PC-9 (cell line): ENCODE measurements around the gene ARMC9. TPM values are rescaled to one million over a fixed set of nuclear protein-coding genes. Genes with fewer than 3 reads are reported as not detected.

ENCODE experiments used
- BruUV-seq: library from RNA; stranded (reverse); fragments of 400-500 nt; replicated peaks from 2 replicates; lab custom pipeline; 2021; lab: Mats Ljungman, UMichigan
- CTCF ChIA-PET: fragments of 300-600 bp; sonication (Branson Sonifier 250); formaldehyde crosslinking; loops from one replicate; lab custom pipeline; 2022; ENCODE audit warnings: antibody characterized with exemption; lab: Charles Lee
- POLR2A ChIA-PET: fragments of 300-600 bp; sonication (Branson Sonifier 250); formaldehyde crosslinking; loops from one replicate; lab custom pipeline; 2022; ENCODE audit warnings: antibody characterized with exemption; ENCODE audit not compliant: unreplicated experiment; lab: Charles Lee
- DNase-seq, 2 experiments: peaks; one replicate each; pipeline versions ENCODE4 v3.0.0 to v3.0.0-alpha.2; 2015 to 2022; ENCODE audit warnings: mixed read lengths in 1 of 2
- H2AFZ ChIP-seq: fragments of 200-600 bp; sonication (generic); 2 replicates; pipeline ENCODE4 v1.8.1; 2017; ENCODE audit warnings: antibody characterized with exemption
- H3F3A ChIP-seq: fragments of 200-600 bp; sonication (generic); 2 replicates; pipeline ENCODE4 v1.8.1; 2017; ENCODE audit warnings: antibody characterized with exemption, mild to moderate bottlenecking, low read depth; ENCODE audit not compliant: insufficient read depth
- H3K27ac ChIP-seq: fragments of 200-600 bp; sonication (generic); 2 replicates; pipeline ENCODE4 v1.6.1; 2016; ENCODE audit warnings: mixed run types
- H3K27me3 ChIP-seq: fragments of 200-600 bp; sonication (generic); 2 replicates; pipeline ENCODE4 v1.6.1; 2016; ENCODE audit warnings: low read depth, mixed run types; ENCODE audit not compliant: insufficient read depth
- H3K36me3 ChIP-seq: fragments of 200-600 bp; sonication (generic); 2 replicates; pipeline ENCODE4 v1.6.1; 2016; ENCODE audit warnings: low read depth, mixed run types
- H3K4me1 ChIP-seq: fragments of 200-600 bp; sonication (generic); replicated peaks from 2 replicates; pipeline ENCODE4 v1.6.1; 2016; ENCODE audit warnings: mixed run types; ENCODE audit not compliant: insufficient read depth
- H3K4me2 ChIP-seq: fragments of 200-600 bp; sonication (generic); 2 replicates; pipeline ENCODE4 v1.6.1; 2017; ENCODE audit warnings: mixed run types
- H3K4me3 ChIP-seq: fragments of 200-600 bp; sonication (generic); 2 replicates; pipeline ENCODE4 v1.6.1; 2016; ENCODE audit warnings: mixed run types
- H3K79me2 ChIP-seq: fragments of 200-600 bp; sonication (generic); 2 replicates; pipeline ENCODE4 v1.6.1; 2017; ENCODE audit warnings: low read depth, mixed run types
- H3K9me2 ChIP-seq: fragments of 200-600 bp; sonication (generic); 2 replicates; pipeline ENCODE4 v1.8.1; 2017; ENCODE audit warnings: mild to moderate bottlenecking; ENCODE audit not compliant: insufficient read depth
- H3K9me3 ChIP-seq: fragments of 200-600 bp; sonication (generic); 2 replicates; pipeline ENCODE4 v1.8.1; 2016; ENCODE audit warnings: low read depth; ENCODE audit not compliant: insufficient read depth
- H4K20me1 ChIP-seq: fragments of 200-600 bp; sonication (generic); 2 replicates; pipeline ENCODE4 v1.8.1; 2017; ENCODE audit not compliant: insufficient read depth
- CTCF ChIP-seq: fragments of 200-600 bp; sonication (generic); conservative IDR thresholded peaks from 2 replicates; pipeline ENCODE4 v1.6.1; 2017; ENCODE audit warnings: mixed run types, antibody characterized with exemption, mild to moderate bottlenecking, moderate library complexity
- EZH2 ChIP-seq: fragments of 200-600 bp; sonication (generic); IDR thresholded peaks from 2 replicates; pipeline ENCODE4 v1.8.0; 2017; ENCODE audit warnings: antibody characterized with exemption, low read depth
- intact Hi-C: fragments of 100-400 bp; cut with micrococcal nuclease; formaldehyde crosslinking; loops from one replicate; pipeline ENCODE4 v1.10.0; 2022; ENCODE audit not compliant: unreplicated experiment
- total RNA-seq: library from RNA; stranded (reverse); gene quantifications from 2 replicates; pipeline ENCODE4 v1.2.3, GENCODE V29; 2021

The ARMC9 gene
- total RNA-seq, 1 experiment from 2014 or later = 23.4 TPM

- H3K4me3 ChIP-seq = no peak overlapping the region
- peaks cover 23% of the 10 kb centered on the region for H3K4me1 ChIP-seq
- no TSS peak for BruUV-seq
- no peaks in the 10 kb centered on the region for H3K79me2 ChIP-seq
- TF ChIP-seq EZH2 (no peak), CTCF (no peak)
- peaks cover 12% of the 10 kb centered on the region; the same call in 1 of the 2 replicates for H3K9me3 ChIP-seq
- ChIA-PET POLR2A (no interaction called here), CTCF (interaction anchor here (1.2 kb wide), 1 partner anchor 14 kb away, joined by 4 read pairs; no protein-coding TSS in a partner anchor)
- H3K9me2 ChIP-seq = no peaks in the 10 kb centered on the region
- H3K36me3 ChIP-seq = no peaks in the 10 kb centered on the region
- H3K27me3 ChIP-seq = no peaks in the 10 kb centered on the region
- H3F3A ChIP-seq = peaks cover 11% of the 10 kb centered on the region
- no peak overlapping the region for H3K27ac ChIP-seq
- no peak overlapping the region for H2AFZ ChIP-seq
- intact Hi-C loops = loop anchor here (2.0 to 10.0 kb wide), 3 partner anchors 357 to 589 kb away; partner anchors contain the start of gene PSMD1
- no peaks in the 10 kb centered on the region for H4K20me1 ChIP-seq
- no peak for DNase-seq
- peak overlapping the region; percentile 20; the same call in 1 of the 2 replicates for H3K4me2 ChIP-seq
These were observed 215.6 kb downstream of the ARMC9 start for GRCh38 chr2:231413921-231414476.

GRCh38 chr2:231415029-231415428 lies 216.6 kb downstream of the ARMC9 start:
- Histone ChIP-seq H4K20me1 (no peaks in the 10 kb centered on the region), H3K9me2 (no peaks in the 10 kb centered on the region), H3K79me2 (no peaks in the 10 kb centered on the region), H2AFZ (no peak overlapping the region), H3K4me3 (no peak overlapping the region), H3K9me3 (peaks cover 9% of the 10 kb centered on the region; the same call in 1 of the 2 replicates), H3K36me3 (no peaks in the 10 kb centered on the region), H3F3A (peaks cover 11% of the 10 kb centered on the region), H3K27ac (no peak overlapping the region), H3K4me1 (peaks cover 23% of the 10 kb centered on the region), H3K27me3 (no peaks in the 10 kb centered on the region), H3K4me2 (no peak overlapping the region)
- BruUV-seq = no TSS peak
- TF ChIP-seq EZH2 (no peak), CTCF (no peak)
- no peak for DNase-seq
- intact Hi-C loops = loop anchor here (10.0 kb wide), 1 partner anchor 430 kb away; no protein-coding TSS in a partner anchor
- POLR2A ChIA-PET = no interaction called here
- CTCF ChIA-PET = no interaction called here

- H3K79me2 ChIP-seq = no peaks in the 10 kb centered on the region
- no peak overlapping the region for H3K4me3 ChIP-seq
- no peaks in the 10 kb centered on the region for H3K36me3 ChIP-seq
- intact Hi-C loops = loop anchor here (10.0 kb wide), 1 partner anchor 434 kb away; no protein-coding TSS in a partner anchor
- no peaks in the 10 kb centered on the region for H3K27me3 ChIP-seq
- no peak overlapping the region for H2AFZ ChIP-seq
- no peaks in the 10 kb centered on the region for H3K9me3 ChIP-seq
- DNase-seq = no peak
- POLR2A ChIA-PET = no interaction called here
- H4K20me1 ChIP-seq = no peaks in the 10 kb centered on the region
- BruUV-seq = no TSS peak
- CTCF ChIA-PET = no interaction called here
- no peaks in the 10 kb centered on the region for H3F3A ChIP-seq
- 0 out of 2 replicates have a peak, but pooled peaks cover 4% of the 10 kb centered on the region for H3K4me1 ChIP-seq
- H3K4me2 ChIP-seq = no peak overlapping the region
- TF ChIP-seq EZH2 (no peak), CTCF (no peak)
- no peak overlapping the region for H3K27ac ChIP-seq
- no peaks in the 10 kb centered on the region for H3K9me2 ChIP-seq
These were observed 220.6 kb downstream of the ARMC9 start for GRCh38 chr2:231418820-231419640.
